KMS-11 (cell line): ENCODE measurements around the gene KCNS3.

Experiments used
- H2AFZ ChIP-seq: fragments of 200-600 bp; sonication (generic); 2 replicates; pipeline ENCODE4 v1.6.1; 2016; ENCODE audit warnings: antibody characterized with exemption, mixed run types, low read depth
- H3K27ac ChIP-seq: fragments of 200-600 bp; sonication (generic); 2 replicates; pipeline ENCODE4 v1.6.1; 2016; ENCODE audit warnings: mild to moderate bottlenecking, mixed run types
- H3K27me3 ChIP-seq: fragments of 200-600 bp; sonication (generic); 2 replicates; pipeline ENCODE4 v1.6.1; 2017; ENCODE audit warnings: mild to moderate bottlenecking, low read depth, mixed run types, moderate library complexity; ENCODE audit not compliant: insufficient read depth
- H3K36me3 ChIP-seq: fragments of 200-600 bp; sonication (generic); 2 replicates; pipeline ENCODE4 v1.6.1; 2017; ENCODE audit warnings: mild to moderate bottlenecking, mixed run types; ENCODE audit not compliant: insufficient read depth
- H3K4me1 ChIP-seq: fragments of 200-600 bp; sonication (generic); 2 replicates; pipeline ENCODE4 v1.6.1; 2016; ENCODE audit warnings: mild to moderate bottlenecking, low read depth, mixed run types; ENCODE audit not compliant: poor library complexity, severe bottlenecking
- H3K4me2 ChIP-seq: fragments of 200-600 bp; sonication (generic); 2 replicates; pipeline ENCODE4 v1.7.0; 2016; ENCODE audit warnings: mild to moderate bottlenecking, mixed run types
- H3K4me3 ChIP-seq: fragments of 200-600 bp; sonication (generic); IDR thresholded peaks from 2 replicates; pipeline ENCODE4 v1.6.1; 2017; ENCODE audit warnings: low read depth, low read length, mixed read lengths; ENCODE audit not compliant: insufficient read depth
- H3K79me2 ChIP-seq: fragments of 200-600 bp; sonication (generic); 2 replicates; pipeline ENCODE4 v1.6.1; 2016; ENCODE audit warnings: low read depth, mixed run types; ENCODE audit not compliant: insufficient read depth
- H3K9ac ChIP-seq: fragments of 200-600 bp; sonication (generic); 2 replicates; pipeline ENCODE4 v1.6.1; 2016; ENCODE audit warnings: mild to moderate bottlenecking, mixed run types
- H4K20me1 ChIP-seq: fragments of 200-600 bp; sonication (generic); 2 replicates; pipeline ENCODE4 v1.6.1; 2016; ENCODE audit warnings: mild to moderate bottlenecking, mixed run types; ENCODE audit not compliant: insufficient read depth
- CTCF ChIP-seq: fragments of 200-600 bp; sonication (generic); conservative IDR thresholded peaks from 2 replicates; pipeline ENCODE4 v1.6.1; 2017; ENCODE audit warnings: low read depth, mild to moderate bottlenecking, antibody characterized with exemption, low read length, moderate library complexity, mixed read lengths

KCNS3 gene

DNA sequence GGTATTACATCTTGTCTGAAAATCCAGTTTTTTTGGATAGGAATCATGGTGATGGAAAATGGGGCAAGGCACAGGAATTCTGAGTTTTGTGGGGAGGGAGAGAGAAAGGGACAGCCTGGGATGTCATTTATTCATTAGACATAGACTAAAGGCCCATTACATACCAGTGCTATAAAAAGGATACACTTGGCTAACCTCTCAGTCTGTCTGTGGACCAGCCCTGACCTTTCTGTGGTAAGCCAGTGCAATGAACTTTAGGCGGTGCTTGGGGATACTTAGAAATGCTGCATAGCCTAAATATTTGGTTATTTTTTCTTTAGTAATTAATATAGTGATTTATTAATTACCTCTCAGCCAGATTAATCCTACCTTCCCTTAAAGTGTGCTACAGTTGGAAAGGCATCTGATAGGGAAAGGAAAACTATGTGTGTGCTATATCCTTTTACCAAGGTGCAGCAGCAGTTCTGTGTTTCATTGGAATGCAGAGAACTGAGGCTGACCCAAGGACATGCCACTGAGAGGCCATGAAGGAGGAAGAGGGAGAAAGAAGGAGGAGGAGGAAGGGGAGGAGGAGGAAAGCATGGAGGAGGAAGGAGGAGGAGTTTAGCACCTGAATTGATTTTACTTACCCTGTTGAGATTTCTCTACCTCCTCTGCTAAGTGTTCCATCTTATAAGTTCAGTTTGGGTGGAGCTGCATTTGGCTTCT is 37.5 kb downstream of the KCNS3 start:
- Histone ChIP-seq H3K27me3 (no peaks in the 10 kb centered on the region), H3K36me3 (no peaks in the 10 kb centered on the region), H3K4me2 (no peak overlapping the region; the same call in 1 of the 2 replicates)

DNA sequence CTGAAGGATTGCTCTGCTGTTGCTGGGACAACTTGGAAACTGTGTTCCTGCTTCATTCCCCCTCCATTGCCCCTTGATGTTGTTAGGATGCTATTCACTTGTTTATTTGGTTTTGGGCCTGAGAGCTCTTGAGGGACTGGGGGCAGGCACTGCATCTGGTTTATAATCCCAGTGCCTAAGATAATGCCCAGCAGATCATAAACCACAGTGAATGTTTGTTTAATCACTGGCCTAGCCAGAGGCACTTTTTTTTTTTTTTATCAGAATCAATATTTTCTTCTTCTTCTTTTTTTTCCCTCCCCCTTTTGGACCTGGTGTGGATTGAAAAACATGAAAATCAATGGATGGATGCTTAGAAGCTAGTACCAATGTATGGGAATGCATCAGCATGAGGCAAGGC is 38.1 kb downstream of the KCNS3 start:
- no peak overlapping the region for H3K27ac ChIP-seq
- no peak overlapping the region for H3K4me3 ChIP-seq
- H2AFZ ChIP-seq: no peak overlapping the region
- no peak overlapping the region for H3K9ac ChIP-seq
- H3K27me3 ChIP-seq: no peaks in the 10 kb centered on the region
- no peaks in the 10 kb centered on the region for H3K36me3 ChIP-seq
- no peak overlapping the region for H3K4me2 ChIP-seq
- no peaks in the 10 kb centered on the region for H3K79me2 ChIP-seq
- no peak for TF ChIP-seq CTCF
- no peaks in the 10 kb centered on the region for H4K20me1 ChIP-seq
- H3K4me1 ChIP-seq: no peaks in the 10 kb centered on the region

More for the DNA sequence above, 37.5 kb downstream of the KCNS3 start:
- Histone ChIP-seq H3K4me1 (no peaks in the 10 kb centered on the region), H4K20me1 (no peaks in the 10 kb centered on the region), H3K4me3 (no peak overlapping the region), H3K9ac (no peak overlapping the region), H3K79me2 (no peaks in the 10 kb centered on the region), H2AFZ (no peak overlapping the region), H3K27ac (no peak overlapping the region)
- TF ChIP-seq CTCF: no peak

GRCh38 chr2:17918789-17919188 is 40.3 kb downstream of the KCNS3 start:
- no peak overlapping the region for H3K4me2 ChIP-seq
- no peak overlapping the region for H3K9ac ChIP-seq
- no peaks in the 10 kb centered on the region for H4K20me1 ChIP-seq
- no peaks in the 10 kb centered on the region for H3K27me3 ChIP-seq
- H3K36me3 ChIP-seq: no peaks in the 10 kb centered on the region
- H2AFZ ChIP-seq: no peak overlapping the region
- H3K4me1 ChIP-seq: no peaks in the 10 kb centered on the region
- H3K79me2 ChIP-seq: no peaks in the 10 kb centered on the region
- H3K27ac ChIP-seq: no peak overlapping the region
- H3K4me3 ChIP-seq: no peak overlapping the region
- TF ChIP-seq CTCF: no peak

DNA sequence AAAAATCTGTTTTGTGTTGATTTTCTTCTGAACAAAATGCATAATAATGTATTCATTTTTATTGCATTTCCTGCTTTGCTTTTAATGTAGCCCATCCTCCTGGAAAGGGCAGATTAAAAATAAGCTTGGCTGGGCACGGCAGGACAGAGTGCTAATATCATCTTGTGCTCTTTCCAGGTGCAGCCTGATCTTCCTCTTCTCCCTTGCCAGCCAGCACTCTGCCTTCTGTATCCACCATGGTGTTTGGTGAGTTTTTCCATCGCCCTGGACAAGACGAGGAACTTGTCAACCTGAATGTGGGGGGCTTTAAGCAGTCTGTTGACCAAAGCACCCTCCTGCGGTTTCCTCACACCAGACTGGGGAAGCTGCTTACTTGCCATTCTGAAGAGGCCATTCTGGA is 52.3 kb downstream of the KCNS3 start:
- Histone ChIP-seq H3K4me1 (no peaks in the 10 kb centered on the region), H3K79me2 (no peaks in the 10 kb centered on the region), H3K9ac (no peak overlapping the region), H2AFZ (no peak overlapping the region), H3K27me3 (no peaks in the 10 kb centered on the region), H3K27ac (no peak overlapping the region), H4K20me1 (no peaks in the 10 kb centered on the region), H3K4me2 (no peak overlapping the region), H3K4me3 (no peak overlapping the region), H3K36me3 (no peaks in the 10 kb centered on the region)
- TF ChIP-seq CTCF: no peak
